WTC11 (cell line): ENCODE results near the gene LTBP1. TPM values are rescaled to one million over a fixed set of nuclear protein-coding genes. Genes with fewer than 3 reads are reported as not detected.

ENCODE experiments used
- ATAC-seq: fragments of 200-7000 bp; cut with Tn5 transposase; 2 replicates; pipeline ENCODE4 v1.10.0; 2021; ENCODE audit warnings: mild to moderate bottlenecking, moderate library complexity
- CTCF ChIA-PET: fragments of 300-600 bp; sonication (Branson Sonifier 250); formaldehyde crosslinking; loops from one replicate; lab custom pipeline; 2021; ENCODE audit warnings: antibody characterized with exemption; lab: Charles Lee
- POLR2A ChIA-PET: fragments of 350-600 bp; sonication (Branson Sonifier 250); formaldehyde crosslinking; loops from one replicate; lab custom pipeline; 2021; ENCODE audit warnings: antibody characterized with exemption; lab: Charles Lee
- DNase-seq: peaks from one replicate; pipeline ENCODE4 v3.0.0; 2021; ENCODE audit warnings: low spot score
- H3K27ac Mint-ChIP-seq: 2 replicates; pipeline ENCODE4 v1.8.0; 2021; ENCODE audit warnings: mixed read lengths
- H3K27me3 Mint-ChIP-seq: 2 replicates; pipeline ENCODE4 v1.8.0; 2021; ENCODE audit warnings: low read depth, mild to moderate bottlenecking, moderate library complexity, mixed read lengths
- H3K36me3 Mint-ChIP-seq: 2 replicates; pipeline ENCODE4 v1.8.0; 2021; ENCODE audit warnings: mixed read lengths
- H3K4me1 Mint-ChIP-seq: 2 replicates; pipeline ENCODE4 v1.8.0; 2022; ENCODE audit warnings: mixed read lengths
- H3K4me3 Mint-ChIP-seq: 2 replicates; pipeline ENCODE4 v1.8.0; 2021; ENCODE audit warnings: mild to moderate bottlenecking, moderate library complexity, mixed read lengths
- H3K9me3 Mint-ChIP-seq: 2 replicates; pipeline ENCODE4 v1.8.0; 2021; ENCODE audit warnings: mixed read lengths
- CBFB ChIP-seq: sonication (generic); formaldehyde crosslinking; IDR thresholded peaks from 2 replicates; pipeline ENCODE4 v1.8.1; 2022; ENCODE audit warnings: mild to moderate bottlenecking, low read depth, missing genetic modification reagents
- CDX4 ChIP-seq: fragments of 250-450 bp; sonication (Bioruptor Pico); IDR thresholded peaks from 2 replicates; pipeline ENCODE4 v1.9.0; 2021; ENCODE audit warnings: moderate library complexity, mild to moderate bottlenecking, inconsistent platforms, borderline replicate concordance
- E2F4 ChIP-seq: sonication (generic); formaldehyde crosslinking; IDR thresholded peaks from 2 replicates; pipeline ENCODE4 v1.8.1; 2022; ENCODE audit warnings: low read depth, mild to moderate bottlenecking, moderate library complexity, missing genetic modification reagents, borderline replicate concordance
- GABPB1 ChIP-seq: sonication (generic); formaldehyde crosslinking; IDR thresholded peaks from 2 replicates; pipeline ENCODE4 v1.8.1; 2023; ENCODE audit warnings: mild to moderate bottlenecking, missing genetic modification reagents
- HMGXB4 ChIP-seq: sonication (generic); formaldehyde crosslinking; IDR thresholded peaks from 2 replicates; pipeline ENCODE4 v1.8.1; 2023; ENCODE audit warnings: mild to moderate bottlenecking, moderate library complexity, missing genetic modification reagents
- MYBL2 ChIP-seq: sonication (generic); formaldehyde crosslinking; IDR thresholded peaks from 2 replicates; pipeline ENCODE4 v1.8.1; 2023; ENCODE audit warnings: mild to moderate bottlenecking, moderate library complexity, missing genetic modification reagents
- PREB ChIP-seq: sonication (generic); formaldehyde crosslinking; IDR thresholded peaks from 2 replicates; pipeline ENCODE4 v1.8.1; 2022; ENCODE audit warnings: mild to moderate bottlenecking, missing genetic modification reagents, moderate library complexity, borderline replicate concordance
- RORB ChIP-seq: fragments of 250-450 bp; sonication (Bioruptor Pico); IDR thresholded peaks from 2 replicates; pipeline ENCODE4 v1.9.0; 2021; ENCODE audit warnings: mild to moderate bottlenecking
- SMAD4 ChIP-seq: sonication (generic); formaldehyde crosslinking; IDR thresholded peaks from 2 replicates; pipeline ENCODE4 v1.8.0; 2022; ENCODE audit warnings: mild to moderate bottlenecking, missing genetic modification reagents
- SP1 ChIP-seq: sonication (generic); formaldehyde crosslinking; conservative IDR thresholded peaks from 2 replicates; pipeline ENCODE4 v1.8.1; 2022; ENCODE audit warnings: missing genetic modification reagents
- TEAD4 ChIP-seq: sonication (generic); formaldehyde crosslinking; IDR thresholded peaks from 2 replicates; pipeline ENCODE4 v1.8.0; 2022; ENCODE audit warnings: mild to moderate bottlenecking, missing genetic modification reagents
- ZMAT4 ChIP-seq: fragments of 250-450 bp; sonication (Bioruptor Pico); IDR thresholded peaks from 2 replicates; pipeline ENCODE4 v1.9.0; 2021; ENCODE audit warnings: mild to moderate bottlenecking
- ZNF219 ChIP-seq: sonication (generic); formaldehyde crosslinking; IDR thresholded peaks from 2 replicates; pipeline ENCODE4 v1.8.0; 2023; ENCODE audit warnings: missing genetic modification reagents, mild to moderate bottlenecking, borderline replicate concordance
- ZNF416 ChIP-seq: fragments of 250-450 bp; sonication (Bioruptor Pico); IDR thresholded peaks from 2 replicates; pipeline ENCODE4 v1.9.0; 2021; ENCODE audit warnings: mild to moderate bottlenecking, inconsistent platforms
- ZNF423 ChIP-seq: fragments of 250-450 bp; sonication (Bioruptor Pico); IDR thresholded peaks from 2 replicates; pipeline ENCODE4 v2.1.2; 2022; ENCODE audit warnings: mild to moderate bottlenecking, moderate library complexity
- ZNF425 ChIP-seq: fragments of 250-450 bp; sonication (Bioruptor Pico); conservative IDR thresholded peaks from 2 replicates; pipeline ENCODE4 v1.9.0; 2021; ENCODE audit warnings: mild to moderate bottlenecking
- total RNA-seq: library from RNA; stranded (reverse); gene quantifications from 3 replicates; pipeline ENCODE4 v1.2.3, GENCODE V29; 2021

The LTBP1 gene
- total RNA-seq, 1 experiment from 2014 or later = 33.6 TPM

- no peak overlapping the region for H3K4me3 Mint-ChIP-seq
- TF ChIP-seq CDX4 (CRISPR knock-in tag) (no peak), SP1 (no peak), ZNF219 (CRISPR knock-in tag) (no peak), ZMAT4 (no peak), TEAD4 (CRISPR knock-in tag) (no peak), HMGXB4 (CRISPR knock-in tag) (no peak), E2F4 (CRISPR knock-in tag) (no peak), ZNF416 (no peak), RORB (CRISPR knock-in tag) (no peak), PREB (no peak), ZNF425 (CRISPR knock-in tag) (no peak), ZNF423 (no peak)
- ATAC-seq (no peak), DNase-seq (no peak)
- ChIA-PET POLR2A (no interaction called here), CTCF (no interaction called here)
- H3K9me3 Mint-ChIP-seq = no peaks in the 10 kb centered on the region
- no peak overlapping the region for H3K27ac Mint-ChIP-seq
- no peaks in the 10 kb centered on the region for H3K36me3 Mint-ChIP-seq
- no peaks in the 10 kb centered on the region for H3K4me1 Mint-ChIP-seq
- no peaks in the 10 kb centered on the region for H3K27me3 Mint-ChIP-seq
These were observed 300.6 kb downstream of the LTBP1 start for GRCh38 chr2:33247365-33247764.

- Mint-ChIP-seq H3K27ac (no peak overlapping the region), H3K27me3 (no peaks in the 10 kb centered on the region), H3K4me1 (no peaks in the 10 kb centered on the region), H3K4me3 (no peak overlapping the region), H3K36me3 (0 out of 2 replicates have a peak, but pooled peaks cover 5% of the 10 kb centered on the region), H3K9me3 (no peaks in the 10 kb centered on the region)
- TF ChIP-seq ZNF423 (peak; percentile 84), GABPB1 (CRISPR knock-in tag) (no peak), CBFB (no peak)
- POLR2A ChIA-PET = no interaction called here
- ATAC-seq (peak; percentile 71), DNase-seq (peak; percentile 20)
- CTCF ChIA-PET = no interaction called here
These were observed 303.8 kb downstream of the LTBP1 start for GRCh38 chr2:33250417-33251029.

GRCh38 chr2:33256162-33256755 is 309.5 kb downstream of the LTBP1 start:
- H3K9me3 Mint-ChIP-seq = no peaks in the 10 kb centered on the region
- TF ChIP-seq MYBL2 (no peak), SMAD4 (CRISPR knock-in tag) (no peak), GABPB1 (CRISPR knock-in tag) (no peak)
- POLR2A ChIA-PET = no interaction called here
- CTCF ChIA-PET = no interaction called here
- peaks cover 5% of the 10 kb centered on the region; the same call in 1 of the 2 replicates for H3K36me3 Mint-ChIP-seq
- ATAC-seq (no peak), DNase-seq (no peak)
- H3K27ac Mint-ChIP-seq = no peak overlapping the region
- H3K4me3 Mint-ChIP-seq = no peak overlapping the region
- H3K27me3 Mint-ChIP-seq = no peaks in the 10 kb centered on the region
- H3K4me1 Mint-ChIP-seq = no peaks in the 10 kb centered on the region
